DND-41 (cell line): ENCODE results near the gene RELA.

Experiments
- ATAC-seq: fragments of 200-7000 bp; cut with Tn5 transposase; 3 replicates; pipeline ENCODE4 v1.9.1; 2021; ENCODE audit warnings: low read depth; ENCODE audit not compliant: insufficient read depth
- DNase-seq: peaks from one replicate; pipeline ENCODE4 v3.0.0-alpha.2; 2020
- H2AFZ ChIP-seq: 2 replicates; pipeline ENCODE4 v1.6.0; 2012; ENCODE audit warnings: low read depth, low read length
- H3K27ac ChIP-seq: 2 replicates; pipeline ENCODE4 v1.5.1; 2012; ENCODE audit warnings: low read length, inconsistent platforms
- H3K27me3 ChIP-seq: fragments of 200-600 bp; sonication (generic); 2 replicates; pipeline ENCODE4 v1.6.0; 2012; ENCODE audit warnings: low read length, mild to moderate bottlenecking, inconsistent platforms; ENCODE audit not compliant: insufficient read depth, poor library complexity
- H3K36me3 ChIP-seq: 2 replicates; pipeline ENCODE4 v1.5.1; 2012; ENCODE audit warnings: low read length, inconsistent platforms; ENCODE audit not compliant: insufficient read depth
- H3K4me1 ChIP-seq: 2 replicates; pipeline ENCODE4 v1.5.1; 2012; ENCODE audit warnings: mild to moderate bottlenecking, low read length; ENCODE audit not compliant: insufficient read depth
- H3K4me2 ChIP-seq: 2 replicates; pipeline ENCODE4 v1.6.0; 2012; ENCODE audit warnings: mild to moderate bottlenecking, moderate library complexity, low read length, inconsistent platforms; ENCODE audit not compliant: insufficient read depth
- H3K4me3 ChIP-seq, 2 experiments: fragments of 200-600 bp in 1 of 2; shearing (Covaris generic) in 1 of 2; 2 replicates each; pipeline ENCODE4 v1.5.1; 2012 to 2016; ENCODE audit warnings: inconsistent platforms in 2 of 2, low read length in 2 of 2, mild to moderate bottlenecking in 2 of 2, low read depth in 1 of 2, moderate library complexity in 1 of 2
- H3K79me2 ChIP-seq: 2 replicates; pipeline ENCODE4 v1.6.0; 2012; ENCODE audit warnings: low read length, inconsistent platforms; ENCODE audit not compliant: insufficient read depth
- H3K9ac ChIP-seq: 2 replicates; pipeline ENCODE4 v1.6.0; 2012; ENCODE audit warnings: low read depth, mild to moderate bottlenecking, inconsistent platforms, low read length, moderate library complexity
- H3K9me3 ChIP-seq: 2 replicates; pipeline ENCODE4 v1.5.1; 2012; ENCODE audit warnings: low read length, moderate library complexity, mild to moderate bottlenecking, inconsistent platforms; ENCODE audit not compliant: insufficient read depth, severe bottlenecking
- H4K20me1 ChIP-seq: 2 replicates; pipeline ENCODE4 v1.6.0; 2012; ENCODE audit warnings: low read length; ENCODE audit not compliant: insufficient read depth
- EZH2 ChIP-seq: IDR thresholded peaks from 3 replicates; pipeline ENCODE4 v1.6.1; 2012; ENCODE audit warnings: borderline replicate concordance, low read depth, mild to moderate bottlenecking, moderate library complexity, low read length, inconsistent platforms; ENCODE audit not compliant: severe bottlenecking
- TF ChIP-seq, protein P1 (sequence below): IDR thresholded peaks from 2 replicates; pipeline ENCODE4 v1.5.1; 2012; ENCODE audit warnings: borderline replicate concordance, low read length, moderate library complexity, mild to moderate bottlenecking; ENCODE audit not compliant: poor library complexity, severe bottlenecking; ENCODE audit errors: extremely low read depth

The RELA gene

DNA sequence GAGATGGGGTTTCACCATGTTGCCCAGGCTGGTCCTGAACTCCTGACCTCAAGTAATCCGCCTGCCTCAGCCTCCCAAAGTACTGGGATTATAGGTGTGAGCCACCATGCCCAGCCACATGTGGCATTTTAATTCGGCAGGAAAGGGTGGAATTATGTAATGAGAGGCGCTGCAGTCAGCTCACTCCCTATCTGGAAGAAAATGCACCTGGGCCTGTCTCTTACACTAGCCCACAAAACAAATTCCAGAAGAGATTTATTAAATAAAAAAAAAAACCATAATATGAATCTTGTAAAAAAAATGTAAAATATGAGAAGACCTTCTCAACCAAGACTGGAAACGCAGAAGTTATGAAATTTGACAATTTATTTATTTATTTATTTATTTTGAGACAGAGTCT is 41.1 kb upstream of the RELA start:
- no peak overlapping the region for H3K9ac ChIP-seq
- H3K4me3 ChIP-seq = no peak overlapping the region
- no peaks in the 10 kb centered on the region for H3K36me3 ChIP-seq
- H3K27me3 ChIP-seq = no peaks in the 10 kb centered on the region
- DNase-seq (no peak), ATAC-seq (no peak)
- H3K4me1 ChIP-seq = peaks cover 12% of the 10 kb centered on the region
- H3K79me2 ChIP-seq = no peaks in the 10 kb centered on the region
- peaks cover 3% of the 10 kb centered on the region for H3K9me3 ChIP-seq
- no peaks in the 10 kb centered on the region for H4K20me1 ChIP-seq
- TF ChIP-seq EZH2 = no peak
- TF ChIP-seq, protein P1, sequence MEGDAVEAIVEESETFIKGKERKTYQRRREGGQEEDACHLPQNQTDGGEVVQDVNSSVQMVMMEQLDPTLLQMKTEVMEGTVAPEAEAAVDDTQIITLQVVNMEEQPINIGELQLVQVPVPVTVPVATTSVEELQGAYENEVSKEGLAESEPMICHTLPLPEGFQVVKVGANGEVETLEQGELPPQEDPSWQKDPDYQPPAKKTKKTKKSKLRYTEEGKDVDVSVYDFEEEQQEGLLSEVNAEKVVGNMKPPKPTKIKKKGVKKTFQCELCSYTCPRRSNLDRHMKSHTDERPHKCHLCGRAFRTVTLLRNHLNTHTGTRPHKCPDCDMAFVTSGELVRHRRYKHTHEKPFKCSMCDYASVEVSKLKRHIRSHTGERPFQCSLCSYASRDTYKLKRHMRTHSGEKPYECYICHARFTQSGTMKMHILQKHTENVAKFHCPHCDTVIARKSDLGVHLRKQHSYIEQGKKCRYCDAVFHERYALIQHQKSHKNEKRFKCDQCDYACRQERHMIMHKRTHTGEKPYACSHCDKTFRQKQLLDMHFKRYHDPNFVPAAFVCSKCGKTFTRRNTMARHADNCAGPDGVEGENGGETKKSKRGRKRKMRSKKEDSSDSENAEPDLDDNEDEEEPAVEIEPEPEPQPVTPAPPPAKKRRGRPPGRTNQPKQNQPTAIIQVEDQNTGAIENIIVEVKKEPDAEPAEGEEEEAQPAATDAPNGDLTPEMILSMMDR = no peak
- H3K27ac ChIP-seq = no peak overlapping the region
- H2AFZ ChIP-seq = no peak overlapping the region
- no peak overlapping the region for H3K4me2 ChIP-seq

DNA sequence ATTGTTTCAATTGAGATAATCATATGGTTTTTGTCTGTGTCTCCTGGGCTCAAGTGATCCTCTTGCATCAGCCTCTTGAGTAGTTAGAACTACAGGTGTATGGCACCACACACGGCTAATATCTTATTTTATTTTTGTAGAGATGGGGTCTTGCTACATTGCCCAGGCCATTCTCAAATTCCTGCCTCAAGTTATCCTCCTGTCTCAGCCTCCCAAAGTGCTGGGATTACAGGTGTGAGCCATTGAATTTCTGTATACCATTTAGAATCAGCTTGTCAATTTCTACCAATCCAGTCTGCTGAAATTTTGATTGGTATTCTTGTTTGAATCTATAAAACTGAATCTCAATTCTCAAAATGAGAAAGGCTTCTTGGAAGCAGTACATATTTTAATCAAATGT is 39.0 kb upstream of the RELA start:
- no peak for TF ChIP-seq EZH2
- TF ChIP-seq, protein P1 = no peak
- Histone ChIP-seq H3K9ac (no peak overlapping the region), H3K79me2 (no peaks in the 10 kb centered on the region), H4K20me1 (no peaks in the 10 kb centered on the region), H3K4me2 (no peak overlapping the region), H3K4me1 (peaks cover 4% of the 10 kb centered on the region), H3K27ac (no peak overlapping the region), H2AFZ (no peak overlapping the region), H3K36me3 (no peaks in the 10 kb centered on the region), H3K4me3 (no peak overlapping the region), H3K9me3 (peaks cover 3% of the 10 kb centered on the region), H3K27me3 (no peaks in the 10 kb centered on the region)
- ATAC-seq (no peak), DNase-seq (no peak)

DNA sequence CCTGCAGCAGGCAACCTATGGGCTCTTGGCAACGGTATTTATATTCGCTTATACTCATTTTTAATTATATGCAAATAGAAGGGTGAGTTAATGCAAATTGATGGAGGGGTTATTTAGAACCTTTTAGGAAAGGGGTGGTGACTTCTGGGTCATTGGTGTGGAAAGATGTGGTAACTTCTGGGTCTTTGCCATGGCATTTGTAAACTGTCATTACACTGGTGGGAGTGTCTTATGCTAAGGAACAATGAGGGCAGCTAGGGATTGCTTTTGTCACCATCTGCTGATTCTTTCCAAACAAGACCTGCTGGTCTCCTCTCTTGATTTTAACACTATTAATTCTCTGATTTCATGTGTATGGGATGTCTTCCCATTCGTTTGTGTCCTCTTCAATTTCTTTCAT is 37.7 kb upstream of the RELA start:
- H3K79me2 ChIP-seq = no peaks in the 10 kb centered on the region
- H3K27ac ChIP-seq = no peak overlapping the region
- H3K4me2 ChIP-seq = no peak overlapping the region
- TF ChIP-seq EZH2 = no peak
- TF ChIP-seq, protein P1 = no peak
- no peaks in the 10 kb centered on the region for H4K20me1 ChIP-seq
- DNase-seq = no peak
- ATAC-seq = no peak
- no peak overlapping the region for H2AFZ ChIP-seq
- no peaks in the 10 kb centered on the region for H3K4me1 ChIP-seq
- no peak overlapping the region for H3K4me3 ChIP-seq
- H3K9ac ChIP-seq = no peak overlapping the region
- H3K27me3 ChIP-seq = no peaks in the 10 kb centered on the region
- no peaks in the 10 kb centered on the region for H3K36me3 ChIP-seq
- H3K9me3 ChIP-seq = peaks cover 3% of the 10 kb centered on the region

DNA sequence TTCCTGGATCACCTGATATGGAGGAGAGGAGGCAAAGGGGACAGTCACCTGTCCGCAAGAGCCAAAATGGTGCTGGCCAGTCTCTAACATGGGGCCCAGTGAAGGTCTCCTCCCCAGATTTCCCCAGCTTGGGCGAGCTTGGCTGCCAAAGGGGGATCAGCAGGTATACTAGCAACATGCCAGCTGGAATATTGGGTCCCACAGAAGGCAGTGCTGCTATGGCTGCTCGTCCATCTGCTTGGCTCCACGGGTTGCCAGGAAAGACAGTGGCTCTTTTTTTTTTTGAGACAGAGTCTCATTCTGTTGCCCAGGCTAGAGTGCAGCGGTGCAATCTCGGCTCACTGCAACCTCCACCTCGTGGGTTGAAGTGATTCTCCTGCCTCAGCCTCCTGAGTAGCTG is 36.6 kb upstream of the RELA start:
- no peak for ATAC-seq

More for the DNA sequence above, 36.6 kb upstream of the RELA start:
- Histone ChIP-seq H3K36me3 (no peaks in the 10 kb centered on the region), H3K79me2 (no peaks in the 10 kb centered on the region), H3K4me2 (no peak overlapping the region), H3K27ac (no peak overlapping the region), H3K27me3 (no peaks in the 10 kb centered on the region), H2AFZ (no peak overlapping the region), H3K4me3 (no peak overlapping the region), H3K4me1 (no peaks in the 10 kb centered on the region), H3K9ac (no peak overlapping the region), H3K9me3 (peaks cover 3% of the 10 kb centered on the region), H4K20me1 (no peaks in the 10 kb centered on the region)
- no peak for DNase-seq
- TF ChIP-seq, protein P1 = no peak
- no peak for TF ChIP-seq EZH2
